Gastrocnemius medialis (tissue), 4 donors: ENCODE results near the gene PA2G4.

Experiments
- POLR2A ChIP-seq, 2 donors: fragments of 450-650 bp; IDR thresholded peaks; one replicate each; pipeline ENCODE4 v1.6.1; 2017; ENCODE audit warnings: antibody characterized with exemption in 2 of 2, mild to moderate bottlenecking in 2 of 2, moderate library complexity in 2 of 2
- TF ChIP-seq, protein P1 (sequence below), 5 experiments: fragments of 450-650 bp in 3 of 5; fragments of 200-600 bp in 2 of 5; sonication (generic) in 2 of 5; IDR thresholded peaks in 4 of 5; conservative IDR thresholded peaks in 1 of 5; 1 replicate in 4 of 5; 2 replicates in 1 of 5; pipeline ENCODE4 v1.5.1; 2016 to 2019; ENCODE audit warnings: antibody characterized with exemption in 5 of 5, mild to moderate bottlenecking in 3 of 5, moderate library complexity in 3 of 5

DNA sequence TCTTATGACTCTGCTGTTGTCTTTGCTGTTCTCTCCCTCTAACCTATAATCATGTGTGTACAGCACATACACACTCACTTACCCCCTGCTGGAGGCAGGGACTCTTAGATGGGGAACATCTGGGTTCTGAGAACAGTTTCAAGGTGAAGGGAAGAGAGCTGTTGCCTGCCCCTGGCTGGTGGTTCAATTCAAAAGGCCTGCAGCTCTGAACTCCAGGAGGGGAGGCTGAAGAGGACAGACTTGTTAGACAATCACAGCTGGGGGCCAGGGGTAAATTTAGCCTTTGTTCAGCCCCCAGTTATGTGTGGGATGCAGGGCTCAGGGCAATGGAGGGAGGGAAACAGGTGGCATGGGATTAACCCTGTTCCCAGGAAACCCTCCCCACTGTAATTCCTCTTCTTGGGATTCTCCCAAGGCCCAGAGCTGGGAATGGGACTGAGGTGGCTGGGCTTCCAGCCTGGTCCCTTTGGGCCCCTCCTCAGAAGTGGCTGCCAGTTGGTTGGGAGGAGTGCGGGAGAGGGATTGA lies 50.0 kb downstream of the PA2G4 start:
- TF ChIP-seq, protein P1, sequence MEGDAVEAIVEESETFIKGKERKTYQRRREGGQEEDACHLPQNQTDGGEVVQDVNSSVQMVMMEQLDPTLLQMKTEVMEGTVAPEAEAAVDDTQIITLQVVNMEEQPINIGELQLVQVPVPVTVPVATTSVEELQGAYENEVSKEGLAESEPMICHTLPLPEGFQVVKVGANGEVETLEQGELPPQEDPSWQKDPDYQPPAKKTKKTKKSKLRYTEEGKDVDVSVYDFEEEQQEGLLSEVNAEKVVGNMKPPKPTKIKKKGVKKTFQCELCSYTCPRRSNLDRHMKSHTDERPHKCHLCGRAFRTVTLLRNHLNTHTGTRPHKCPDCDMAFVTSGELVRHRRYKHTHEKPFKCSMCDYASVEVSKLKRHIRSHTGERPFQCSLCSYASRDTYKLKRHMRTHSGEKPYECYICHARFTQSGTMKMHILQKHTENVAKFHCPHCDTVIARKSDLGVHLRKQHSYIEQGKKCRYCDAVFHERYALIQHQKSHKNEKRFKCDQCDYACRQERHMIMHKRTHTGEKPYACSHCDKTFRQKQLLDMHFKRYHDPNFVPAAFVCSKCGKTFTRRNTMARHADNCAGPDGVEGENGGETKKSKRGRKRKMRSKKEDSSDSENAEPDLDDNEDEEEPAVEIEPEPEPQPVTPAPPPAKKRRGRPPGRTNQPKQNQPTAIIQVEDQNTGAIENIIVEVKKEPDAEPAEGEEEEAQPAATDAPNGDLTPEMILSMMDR (IDR thresholded peaks at IDR 0.05 in 4 of 5, conservative IDR thresholded peaks at IDR 0.05 in 1 of 5) = no peak
- peak in 1 of 2 donors; percentile 12 for TF ChIP-seq POLR2A (IDR thresholded peaks at IDR 0.05)
